ENCODE measurements around the gene AMPD2. TPM values are rescaled to one million over a fixed set of nuclear protein-coding genes. Genes with fewer than 3 reads are reported as not detected.

AMPD2 gene
- total RNA-seq, 2 donors from 2014 or later, result 55.7 to 69.3 TPM

GRCh38 chr1:109649491-109649914 is 29.9 kb downstream of the AMPD2 start:
- WGBS, 2 experiments (ENCODE audit: insufficient coverage in 1 of 2, insufficient read length in 1 of 2), result 83 to 89% methylated on average over 2 to 4 of the region's 4 CpGs
- peaks cover 3% of the 10 kb centered on the region for H3K9me3 ChIP-seq (ENCODE audit: control insufficient read depth, low read length)
- no peak overlapping the region for H3K9ac ChIP-seq (ENCODE audit: extremely low read depth, low read length, poor library complexity, severe bottlenecking)
- Mint-ChIP-seq H3K27ac (no peak overlapping the region), H3K4me1 (no peaks in the 10 kb centered on the region), H3K9me3 (peaks cover 6% of the 10 kb centered on the region), H3K36me3 (ENCODE audit: low read depth) (no peaks in the 10 kb centered on the region), H3K27me3 (ENCODE audit: insufficient read depth) (peaks cover 35% of the 10 kb centered on the region), H3K4me3 (no peak overlapping the region)
- H3K27me3 ChIP-seq (ENCODE audit: control insufficient read depth, insufficient read depth, low read length, poor library complexity, severe bottlenecking), result peaks cover 39% of the 10 kb centered on the region
- TF ChIP-seq, protein P1, sequence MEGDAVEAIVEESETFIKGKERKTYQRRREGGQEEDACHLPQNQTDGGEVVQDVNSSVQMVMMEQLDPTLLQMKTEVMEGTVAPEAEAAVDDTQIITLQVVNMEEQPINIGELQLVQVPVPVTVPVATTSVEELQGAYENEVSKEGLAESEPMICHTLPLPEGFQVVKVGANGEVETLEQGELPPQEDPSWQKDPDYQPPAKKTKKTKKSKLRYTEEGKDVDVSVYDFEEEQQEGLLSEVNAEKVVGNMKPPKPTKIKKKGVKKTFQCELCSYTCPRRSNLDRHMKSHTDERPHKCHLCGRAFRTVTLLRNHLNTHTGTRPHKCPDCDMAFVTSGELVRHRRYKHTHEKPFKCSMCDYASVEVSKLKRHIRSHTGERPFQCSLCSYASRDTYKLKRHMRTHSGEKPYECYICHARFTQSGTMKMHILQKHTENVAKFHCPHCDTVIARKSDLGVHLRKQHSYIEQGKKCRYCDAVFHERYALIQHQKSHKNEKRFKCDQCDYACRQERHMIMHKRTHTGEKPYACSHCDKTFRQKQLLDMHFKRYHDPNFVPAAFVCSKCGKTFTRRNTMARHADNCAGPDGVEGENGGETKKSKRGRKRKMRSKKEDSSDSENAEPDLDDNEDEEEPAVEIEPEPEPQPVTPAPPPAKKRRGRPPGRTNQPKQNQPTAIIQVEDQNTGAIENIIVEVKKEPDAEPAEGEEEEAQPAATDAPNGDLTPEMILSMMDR (conservative IDR thresholded peaks at IDR 0.05), result peak; percentile 30
- H3K27ac ChIP-seq (ENCODE audit: low read depth, low read length), result no peak overlapping the region
- no peak overlapping the region for H3K4me3 ChIP-seq (ENCODE audit: low read length)
- H3K4me1 ChIP-seq (ENCODE audit: control insufficient read depth, insufficient read depth, low read length), result no peaks in the 10 kb centered on the region
- no peak for DNase-seq
- no peaks in the 10 kb centered on the region for H3K36me3 ChIP-seq (ENCODE audit: control insufficient read depth, insufficient read depth, low read length)

DNA sequence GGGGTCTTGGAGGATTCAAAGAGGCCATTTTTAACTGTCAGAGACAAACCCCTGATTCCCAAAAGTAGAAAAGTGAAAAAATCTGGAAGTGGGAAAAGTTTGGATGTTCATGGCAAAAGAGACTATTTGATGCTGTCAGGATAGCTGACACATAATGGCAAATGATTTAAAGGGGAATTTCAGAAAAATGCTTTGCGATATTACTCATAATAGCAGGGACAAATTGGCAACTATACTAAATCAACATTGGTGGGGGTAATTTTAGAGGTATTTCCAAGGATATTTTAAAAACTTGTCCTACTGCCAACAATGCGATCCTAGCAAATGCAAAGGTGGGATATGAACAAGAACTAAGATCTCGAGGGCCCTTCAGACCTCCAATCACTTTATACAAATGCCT is 31.0 kb downstream of the AMPD2 start:
- WGBS, 2 experiments (ENCODE audit: insufficient coverage in 1 of 2, insufficient read length in 1 of 2), result 89 to 100% methylated on average over 1 to 3 of the region's 3 CpGs
- no peak for DNase-seq
- H3K4me3 Mint-ChIP-seq, result no peak overlapping the region

DNA sequence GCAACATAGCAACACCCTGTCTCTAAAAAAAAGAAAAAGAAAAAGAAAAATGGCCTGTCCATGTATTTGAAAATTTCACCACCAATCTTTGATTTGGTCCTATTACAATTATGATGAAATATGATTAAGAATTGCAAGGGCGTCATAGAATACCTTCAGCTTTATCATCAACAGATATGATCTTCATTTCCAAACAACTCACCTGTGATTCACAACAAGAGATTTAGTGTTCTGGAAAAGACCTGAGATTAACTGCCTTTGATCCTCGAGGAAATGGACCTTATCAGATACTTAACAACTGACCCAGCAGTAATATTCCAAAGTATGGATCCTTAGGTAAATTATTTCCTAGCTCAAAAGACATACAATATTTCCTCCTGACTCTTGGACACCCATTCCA is 32.8 kb downstream of the AMPD2 start:
- no peak for DNase-seq
- no peak overlapping the region for H3K4me3 Mint-ChIP-seq
- no peaks in the 10 kb centered on the region for H3K9me3 Mint-ChIP-seq
- peaks cover 44% of the 10 kb centered on the region for H3K27me3 ChIP-seq (ENCODE audit: control insufficient read depth, insufficient read depth, low read length, poor library complexity, severe bottlenecking)
- TF ChIP-seq, protein P1 (conservative IDR thresholded peaks at IDR 0.05), result no peak
- no peaks in the 10 kb centered on the region for H3K36me3 ChIP-seq (ENCODE audit: control insufficient read depth, insufficient read depth, low read length)
- H3K27ac Mint-ChIP-seq, result no peak overlapping the region
- no peaks in the 10 kb centered on the region for H3K36me3 Mint-ChIP-seq (ENCODE audit: low read depth)
- H3K27ac ChIP-seq (ENCODE audit: low read depth, low read length), result no peak overlapping the region
- H3K9me3 ChIP-seq (ENCODE audit: control insufficient read depth, low read length), result no peaks in the 10 kb centered on the region
- 93% methylated on average over 2 of the region's 2 CpGs; no CpG with 5 or more reads in 1 of the 2 experiments for WGBS, 2 experiments (ENCODE audit: insufficient coverage in 1 of 2, insufficient read length in 1 of 2)
- H3K4me1 Mint-ChIP-seq, result peaks cover 3% of the 10 kb centered on the region
- no peak overlapping the region for H3K4me3 ChIP-seq (ENCODE audit: low read length)
- H3K9ac ChIP-seq (ENCODE audit: extremely low read depth, low read length, poor library complexity, severe bottlenecking), result no peak overlapping the region
- peaks cover 43% of the 10 kb centered on the region for H3K27me3 Mint-ChIP-seq (ENCODE audit: insufficient read depth)
- no peaks in the 10 kb centered on the region for H3K4me1 ChIP-seq (ENCODE audit: control insufficient read depth, insufficient read depth, low read length)

More for the DNA sequence above, 31.0 kb downstream of the AMPD2 start:
- Histone ChIP-seq H3K27ac (ENCODE audit: low read depth, low read length) (no peak overlapping the region), H3K9ac (ENCODE audit: extremely low read depth, low read length, poor library complexity, severe bottlenecking) (no peak overlapping the region), H3K27me3 (ENCODE audit: control insufficient read depth, insufficient read depth, low read length, poor library complexity, severe bottlenecking) (peaks cover 44% of the 10 kb centered on the region), H3K36me3 (ENCODE audit: control insufficient read depth, insufficient read depth, low read length) (no peaks in the 10 kb centered on the region), H3K4me1 (ENCODE audit: control insufficient read depth, insufficient read depth, low read length) (no peaks in the 10 kb centered on the region), H3K9me3 (ENCODE audit: control insufficient read depth, low read length) (peaks cover 3% of the 10 kb centered on the region), H3K4me3 (ENCODE audit: low read length) (no peak overlapping the region)
- Mint-ChIP-seq H3K9me3 (peaks cover 6% of the 10 kb centered on the region), H3K4me1 (peaks cover 3% of the 10 kb centered on the region), H3K27me3 (ENCODE audit: insufficient read depth) (peaks cover 43% of the 10 kb centered on the region), H3K36me3 (ENCODE audit: low read depth) (no peaks in the 10 kb centered on the region), H3K27ac (no peak overlapping the region)
- TF ChIP-seq, protein P1 (conservative IDR thresholded peaks at IDR 0.05), result no peak
